ENCODE data around the gene NUAK2. TPM values are rescaled to one million over a fixed set of nuclear protein-coding genes. Genes with fewer than 3 reads are reported as not detected.

Gene NUAK2
- total RNA-seq, 1 experiment from 2014 or later, result 0.55 TPM

DNA sequence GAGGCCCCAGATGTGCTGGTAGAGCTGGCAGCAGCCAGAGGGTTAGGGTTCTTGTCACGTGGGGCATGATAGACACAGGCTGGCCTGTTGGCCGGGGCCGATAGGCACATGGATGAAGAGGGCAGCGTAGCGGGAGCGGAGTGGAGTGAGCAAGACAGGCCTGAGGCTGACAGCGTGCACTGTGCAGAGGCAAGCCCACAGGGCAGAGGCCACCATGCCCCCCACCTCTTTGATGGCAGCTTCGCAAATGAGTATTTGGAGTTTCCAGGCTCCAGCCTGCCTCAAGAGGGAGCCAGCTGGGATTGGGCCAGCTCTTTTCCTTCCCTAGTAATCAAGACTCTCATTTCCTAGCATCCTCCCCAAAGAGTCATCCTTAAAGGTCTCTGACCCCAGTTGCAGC lies 50.3 kb downstream of the NUAK2 start:
- in situ Hi-C loops (cut with HindIII; ENCODE audit: low pct_unique_long_range_greater_than_20kb, low sequenced_read_pairs), result no loop called here
- no peak for DNase-seq (ENCODE audit: low read depth, low spot score)

DNA sequence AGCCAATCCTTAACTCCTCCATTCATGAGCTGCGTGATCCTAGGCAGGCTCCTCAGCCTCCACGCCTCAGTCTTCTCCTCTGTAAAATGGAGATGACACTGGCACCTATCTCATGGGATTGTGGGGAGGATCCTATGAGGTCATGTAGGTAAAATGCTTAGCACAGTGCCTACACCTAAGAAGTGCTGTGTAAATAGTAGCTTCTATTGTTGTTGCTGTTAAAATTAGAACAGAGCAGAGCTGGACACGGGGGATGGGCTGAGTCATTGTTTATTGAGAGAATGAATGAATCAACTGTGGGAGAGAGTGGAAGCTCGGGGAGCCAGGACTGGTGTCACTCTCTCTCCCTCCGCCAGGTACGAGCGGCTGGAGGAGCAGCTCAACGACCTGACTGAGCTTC lies 50.8 kb downstream of the NUAK2 start:
- no peak for DNase-seq (ENCODE audit: low read depth, low spot score)
- in situ Hi-C loops (cut with HindIII; ENCODE audit: low pct_unique_long_range_greater_than_20kb, low sequenced_read_pairs), result no loop called here

DNA sequence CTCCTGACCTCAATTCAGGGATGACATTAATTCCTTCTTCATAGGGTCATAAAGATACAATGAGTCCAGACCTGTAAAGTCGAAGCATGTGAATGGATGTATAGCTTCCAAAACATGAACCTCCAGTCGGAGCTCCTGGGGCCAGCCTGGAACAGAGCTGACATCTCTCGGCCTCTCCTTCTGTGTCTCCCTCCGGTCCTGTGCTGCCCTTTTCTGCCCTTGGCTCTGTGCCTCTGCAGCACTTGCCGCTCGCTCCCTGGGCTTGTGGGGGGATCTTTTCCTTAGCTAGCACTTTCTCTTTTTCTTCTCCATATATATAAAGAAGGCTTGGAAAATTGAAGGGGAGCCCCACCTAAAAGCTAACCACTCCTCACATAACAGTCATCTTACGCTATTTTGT lies 51.3 kb downstream of the NUAK2 start:
- DNase-seq (ENCODE audit: low read depth, low spot score), result no peak
- in situ Hi-C loops (cut with HindIII; ENCODE audit: low pct_unique_long_range_greater_than_20kb, low sequenced_read_pairs), result no loop called here

DNA sequence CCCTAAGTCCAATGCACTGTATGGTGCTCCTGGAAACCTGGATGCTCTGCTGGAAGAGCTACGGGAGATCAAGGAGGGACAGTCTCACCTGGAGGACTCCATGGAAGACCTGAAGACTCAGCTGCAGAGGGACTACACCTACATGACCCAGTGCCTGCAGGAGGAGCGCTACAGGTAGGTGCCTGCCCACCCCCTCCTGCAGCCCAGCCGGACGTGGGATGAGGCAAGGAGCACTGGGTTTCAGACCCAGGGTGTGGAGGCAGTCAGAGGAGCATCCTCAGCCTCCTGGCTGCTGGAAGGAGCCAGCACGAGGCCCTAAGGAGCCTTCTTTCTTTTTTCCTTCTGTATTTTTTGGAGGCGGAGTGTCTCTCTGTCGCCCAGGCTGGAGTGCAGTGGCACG lies 51.8 kb downstream of the NUAK2 start:
- in situ Hi-C loops (cut with HindIII; ENCODE audit: low pct_unique_long_range_greater_than_20kb, low sequenced_read_pairs), result no loop called here
- no peak for DNase-seq (ENCODE audit: low read depth, low spot score)

DNA sequence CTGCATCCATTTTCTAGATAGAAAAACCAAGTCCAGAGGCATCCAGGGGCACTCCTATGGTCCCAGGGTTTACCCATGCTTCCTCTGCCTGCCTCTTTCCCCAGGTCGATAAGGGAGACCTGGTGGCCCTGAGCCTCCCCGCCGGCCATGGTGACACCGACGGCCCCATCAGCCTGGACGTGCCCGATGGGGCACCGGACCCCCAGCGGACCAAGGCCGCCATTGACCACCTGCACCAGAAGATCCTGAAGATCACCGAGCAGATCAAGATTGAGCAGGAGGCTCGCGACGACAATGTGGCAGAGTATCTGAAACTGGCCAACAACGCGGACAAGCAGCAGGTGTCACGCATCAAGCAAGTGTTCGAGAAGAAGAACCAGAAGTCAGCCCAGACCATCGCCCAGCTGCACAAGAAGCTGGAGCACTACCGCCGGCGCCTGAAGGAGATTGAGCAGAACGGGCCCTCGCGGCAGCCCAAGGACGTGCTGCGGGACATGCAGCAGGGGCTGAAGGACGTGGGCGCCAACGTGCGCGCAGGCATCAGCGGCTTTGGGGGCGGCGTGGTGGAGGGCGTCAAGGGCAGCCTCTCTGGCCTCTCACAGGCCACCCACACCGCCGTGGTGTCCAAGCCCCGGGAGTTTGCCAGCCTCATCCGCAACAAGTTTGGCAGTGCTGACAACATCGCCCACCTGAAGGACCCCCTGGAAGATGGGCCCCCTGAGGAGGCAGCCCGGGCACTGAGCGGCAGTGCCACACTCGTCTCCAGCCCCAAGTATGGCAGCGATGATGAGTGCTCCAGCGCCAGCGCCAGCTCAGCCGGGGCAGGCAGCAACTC lies 52.5 kb downstream of the NUAK2 start:
- in situ Hi-C loops (cut with HindIII; ENCODE audit: low pct_unique_long_range_greater_than_20kb, low sequenced_read_pairs), result no loop called here
- no peak for DNase-seq (ENCODE audit: low read depth, low spot score)

DNA sequence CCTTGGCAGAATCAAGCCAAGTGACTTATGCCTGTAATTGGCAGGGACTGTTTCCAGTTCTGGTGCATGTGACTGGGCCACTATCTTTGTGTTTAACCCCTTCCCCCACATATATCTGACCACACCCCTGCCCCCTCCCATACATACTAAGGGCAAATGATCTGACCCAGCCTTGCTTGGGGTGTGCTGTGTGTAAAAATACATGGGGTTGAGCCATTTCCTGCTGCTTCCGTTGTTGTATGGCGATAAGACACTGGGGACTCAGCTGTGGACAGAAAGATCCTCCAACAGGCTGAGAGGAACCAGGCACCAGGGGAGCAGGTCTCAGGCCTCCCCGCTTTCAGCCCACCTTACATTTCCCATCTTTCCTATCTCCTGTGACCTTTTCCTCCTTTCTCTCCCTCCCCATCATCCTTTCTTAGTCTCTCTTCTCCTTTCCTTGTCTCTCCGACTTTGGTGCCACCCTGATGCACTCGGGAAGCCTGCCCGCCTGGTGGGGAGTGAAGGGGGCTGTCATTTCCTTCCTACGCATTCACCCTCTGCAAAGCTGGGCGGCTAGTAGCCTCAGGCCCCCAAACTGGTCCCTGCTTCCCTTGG lies 54.1 kb downstream of the NUAK2 start:
- in situ Hi-C loops (cut with HindIII; ENCODE audit: low pct_unique_long_range_greater_than_20kb, low sequenced_read_pairs), result no loop called here
- DNase-seq (ENCODE audit: low read depth, low spot score), result no peak

DNA sequence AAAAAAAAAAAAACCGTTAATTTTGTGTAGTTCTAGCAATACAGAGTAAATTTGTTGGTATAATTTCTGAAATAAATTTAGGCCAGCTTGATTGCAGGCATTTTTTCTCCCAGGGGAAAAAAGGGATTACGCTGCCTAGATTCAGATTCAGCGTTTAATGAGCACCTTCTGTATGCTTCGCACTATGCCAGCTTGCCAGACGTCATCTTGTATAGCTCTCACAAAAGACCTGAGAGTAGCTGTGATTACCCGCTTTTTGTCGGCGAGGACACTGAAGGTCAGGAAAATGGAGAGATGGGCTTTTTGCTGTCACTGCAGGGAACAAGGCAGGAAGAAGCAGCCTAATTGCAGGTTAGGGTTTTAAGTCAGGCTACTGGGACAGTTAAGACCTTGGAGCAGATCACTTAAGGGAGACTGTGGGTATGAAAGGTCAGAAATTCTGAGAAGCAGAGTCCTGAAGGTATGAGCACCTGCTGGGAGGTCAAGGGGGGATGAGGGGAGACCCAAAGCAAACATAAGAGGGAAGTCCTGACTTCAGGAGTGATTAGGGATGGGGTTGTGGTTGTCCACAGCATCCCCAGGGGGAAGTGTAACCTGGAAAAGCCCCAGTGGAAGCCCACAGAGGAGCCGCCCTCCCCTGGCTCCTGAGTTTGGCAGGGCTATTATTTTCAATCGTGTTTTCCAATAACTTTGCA lies 54.8 kb downstream of the NUAK2 start:
- DNase-seq (ENCODE audit: low read depth, low spot score), result no peak
- in situ Hi-C loops (cut with HindIII; ENCODE audit: low pct_unique_long_range_greater_than_20kb, low sequenced_read_pairs), result no loop called here

DNA sequence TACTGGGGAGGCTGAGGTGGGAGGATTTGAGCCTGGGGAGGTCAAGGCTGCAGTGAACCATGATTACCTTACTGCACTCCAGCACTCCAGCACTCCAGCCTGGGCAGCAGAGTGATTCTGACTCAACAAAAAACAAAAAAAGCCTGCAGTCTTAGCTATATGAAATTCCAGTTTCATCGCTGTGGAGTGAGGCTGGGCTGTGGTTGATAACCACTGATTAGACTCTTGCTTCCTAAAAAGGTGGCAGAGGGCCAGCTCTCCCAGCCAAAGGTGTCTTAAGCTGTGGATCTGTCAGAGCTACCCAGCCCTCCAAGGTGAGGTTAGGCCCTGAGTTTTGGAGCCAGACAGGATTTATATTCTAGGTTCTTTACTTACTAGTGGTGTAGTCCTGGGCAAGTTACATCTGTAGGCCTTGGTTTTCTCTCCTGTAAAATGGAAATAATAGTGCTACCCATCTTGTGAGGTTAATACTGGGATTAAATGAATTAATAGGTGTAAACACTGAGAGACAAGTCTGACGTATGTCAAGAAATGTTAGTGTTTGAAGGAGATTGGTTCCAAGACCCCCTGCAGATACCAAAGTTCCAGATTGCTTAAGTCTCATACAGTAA lies 57.9 kb downstream of the NUAK2 start:
- in situ Hi-C loops (cut with HindIII; ENCODE audit: low pct_unique_long_range_greater_than_20kb, low sequenced_read_pairs), result no loop called here
- no peak for DNase-seq (ENCODE audit: low read depth, low spot score)

DNA sequence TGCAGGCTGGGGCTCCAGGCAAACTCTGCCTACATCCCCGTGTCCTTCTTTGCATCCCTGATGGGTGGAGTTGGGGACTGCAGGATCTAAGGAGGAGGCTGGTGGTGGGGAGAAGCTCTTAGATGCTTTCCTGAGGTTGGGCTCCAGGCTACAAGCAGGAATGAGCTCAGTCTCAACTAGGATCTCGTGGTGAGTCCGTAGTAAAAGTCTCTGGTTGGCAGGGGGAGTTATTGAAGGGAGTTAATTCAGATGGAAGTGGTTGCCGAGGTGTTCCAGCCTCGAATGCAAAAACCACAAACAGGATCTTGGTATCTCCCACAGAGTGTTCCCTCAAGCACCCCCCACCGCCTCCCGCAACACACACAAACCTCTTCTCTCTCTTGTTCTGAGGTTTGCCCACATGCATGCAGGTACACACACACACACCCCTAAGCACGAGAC lies 58.8 kb downstream of the NUAK2 start:
- DNase-seq (ENCODE audit: low read depth, low spot score), result no peak

DNA sequence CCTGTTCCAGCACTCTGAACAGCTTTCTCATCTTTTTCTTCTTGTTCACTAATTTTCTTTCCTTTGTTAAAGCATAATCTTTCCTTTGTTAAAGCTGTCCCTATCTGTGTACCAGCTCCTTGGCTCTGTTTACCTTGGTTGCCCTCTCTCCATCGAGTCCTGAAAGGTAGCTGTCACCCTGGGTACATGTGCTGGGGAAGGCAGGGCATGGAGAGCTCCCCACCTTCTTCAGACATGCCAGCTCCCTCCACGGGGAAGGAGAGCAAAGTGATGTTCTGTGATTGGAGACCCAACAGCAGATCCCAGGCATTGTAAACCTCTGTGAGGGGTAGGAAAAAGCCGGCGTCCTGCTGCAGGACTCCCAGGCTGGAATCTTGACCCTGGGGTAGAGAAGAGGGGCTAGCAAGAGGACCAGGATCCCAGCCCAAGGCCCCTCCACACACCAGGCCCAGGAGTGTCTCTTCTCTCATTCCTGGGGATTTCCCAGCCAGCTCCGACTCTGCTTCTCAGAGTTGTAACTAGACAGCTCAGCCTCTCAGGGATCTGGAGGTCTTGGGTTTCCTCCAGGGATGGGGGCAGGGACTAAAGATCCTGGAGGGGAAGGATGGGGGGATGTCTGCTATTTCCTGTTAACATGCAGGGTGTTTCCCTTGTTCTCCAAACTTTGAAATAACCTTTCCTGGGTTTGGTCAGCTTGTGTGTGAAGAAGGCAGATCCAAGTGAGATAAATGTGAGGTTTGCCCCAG lies 59.4 kb downstream of the NUAK2 start:
- DNase-seq (ENCODE audit: low read depth, low spot score), result no peak
- in situ Hi-C loops (cut with HindIII; ENCODE audit: low pct_unique_long_range_greater_than_20kb, low sequenced_read_pairs), result no loop called here

More for the DNA sequence above, 58.8 kb downstream of the NUAK2 start:
- in situ Hi-C loops (cut with HindIII; ENCODE audit: low pct_unique_long_range_greater_than_20kb, low sequenced_read_pairs), result no loop called here

DNA sequence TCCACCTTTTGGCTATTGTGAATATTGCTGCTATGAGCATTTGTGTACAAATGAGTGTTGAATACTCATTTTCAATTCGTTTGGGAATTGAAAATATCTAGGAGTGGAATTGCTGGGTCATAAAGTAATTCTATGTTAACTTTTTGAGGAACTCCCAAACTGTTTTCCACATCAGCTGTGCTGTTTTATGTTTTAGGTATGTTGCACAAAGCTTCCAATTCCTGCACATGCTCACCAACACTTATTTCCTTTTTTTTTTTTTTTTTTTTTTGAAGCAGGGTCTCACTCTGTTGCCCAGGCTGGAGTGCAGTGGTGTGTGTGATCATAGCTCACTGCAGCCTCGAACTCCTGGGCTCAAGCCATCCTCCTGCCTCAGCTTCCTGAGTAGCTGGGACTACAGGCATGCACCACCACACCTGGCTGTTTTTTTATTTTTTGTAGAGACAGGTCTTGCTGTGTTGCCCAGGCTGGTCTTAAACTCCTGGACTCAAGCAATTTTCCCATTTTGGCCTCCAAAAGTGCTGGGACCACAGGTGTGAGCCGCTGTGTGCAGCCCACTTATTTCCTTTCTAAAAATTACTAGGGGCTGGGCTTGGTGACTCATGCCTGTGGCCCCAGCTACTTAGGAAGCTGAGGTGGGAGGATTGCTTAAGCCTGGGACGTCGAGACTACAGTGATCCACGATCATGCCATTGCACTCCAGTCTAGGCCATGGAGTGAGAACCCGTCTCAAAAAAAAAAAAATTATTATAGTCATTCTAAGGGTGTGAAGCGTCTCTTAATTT lies 60.4 kb downstream of the NUAK2 start:
- in situ Hi-C loops (cut with HindIII; ENCODE audit: low pct_unique_long_range_greater_than_20kb, low sequenced_read_pairs), result no loop called here
- no peak for DNase-seq (ENCODE audit: low read depth, low spot score)

DNA sequence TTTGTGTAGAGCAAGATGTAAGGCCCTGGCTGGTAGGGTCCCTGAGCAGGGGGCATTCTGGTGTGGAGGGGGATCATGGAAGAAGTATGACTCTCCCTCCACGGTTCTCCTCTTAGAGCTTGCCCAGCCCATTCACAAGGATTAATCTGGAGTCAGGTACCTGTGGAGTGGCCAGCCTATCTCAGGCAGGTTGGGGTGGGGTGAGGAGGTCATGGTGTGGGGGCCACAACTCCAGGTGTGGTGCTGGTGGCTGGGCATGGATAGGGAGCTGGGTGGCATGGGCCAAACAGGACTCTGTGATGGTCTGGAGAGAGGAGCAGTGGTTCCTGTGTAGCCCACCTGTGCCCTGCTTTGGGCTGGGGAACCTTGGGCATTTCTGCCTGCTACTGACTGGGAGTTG lies 61.5 kb downstream of the NUAK2 start:
- in situ Hi-C loops (cut with HindIII; ENCODE audit: low pct_unique_long_range_greater_than_20kb, low sequenced_read_pairs), result no loop called here
- DNase-seq (ENCODE audit: low read depth, low spot score), result no peak

DNA sequence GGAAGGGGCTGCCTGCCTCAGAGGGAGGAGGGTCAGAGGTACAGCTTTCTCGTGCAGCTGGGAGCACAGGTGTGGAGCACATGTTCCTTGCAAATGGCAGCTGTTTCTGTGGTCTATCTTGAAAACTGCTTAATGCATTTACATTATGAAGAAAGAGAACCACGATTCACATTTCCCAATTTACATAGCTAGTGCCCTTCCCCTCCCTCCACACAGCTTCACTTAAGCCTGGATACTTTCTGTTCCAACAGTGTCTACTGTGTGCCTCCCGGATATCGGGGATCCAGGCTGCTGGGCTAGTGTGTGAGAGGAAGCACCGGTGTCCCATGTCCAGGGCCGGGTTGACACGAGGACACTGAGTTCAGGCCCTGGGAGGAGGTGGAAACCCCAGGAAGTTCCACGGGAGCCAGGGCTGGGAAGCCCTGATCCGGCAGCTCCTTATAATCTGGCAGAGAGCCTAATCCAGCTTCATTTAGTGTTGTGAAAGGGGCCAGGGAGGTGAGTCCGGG lies 62.2 kb downstream of the NUAK2 start:
- in situ Hi-C loops (cut with HindIII; ENCODE audit: low pct_unique_long_range_greater_than_20kb, low sequenced_read_pairs), result no loop called here
- DNase-seq (ENCODE audit: low read depth, low spot score), result no peak

DNA sequence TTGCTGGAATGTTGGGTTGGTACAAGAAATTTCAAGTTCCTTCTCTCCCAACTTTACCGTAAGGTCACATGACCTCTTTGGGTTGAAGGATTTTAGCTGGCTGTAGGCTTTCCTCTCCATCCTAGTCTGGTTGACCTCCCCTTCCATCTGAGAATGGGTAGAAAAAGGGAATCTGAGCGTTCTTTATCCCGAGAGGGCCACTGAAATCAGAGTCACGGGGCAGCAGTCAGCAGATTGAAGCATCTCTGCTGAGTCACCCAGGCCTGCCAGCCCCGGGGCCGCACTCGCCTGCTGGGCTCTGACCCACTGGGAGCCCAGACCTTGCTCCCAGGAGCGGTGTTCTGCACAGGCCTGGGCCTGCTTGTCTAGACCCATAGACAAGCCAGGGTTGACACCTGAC lies 62.8 kb downstream of the NUAK2 start:
- DNase-seq (ENCODE audit: low read depth, low spot score), result peak; percentile 92
- in situ Hi-C loops (cut with HindIII; ENCODE audit: low pct_unique_long_range_greater_than_20kb, low sequenced_read_pairs), result no loop called here

DNA sequence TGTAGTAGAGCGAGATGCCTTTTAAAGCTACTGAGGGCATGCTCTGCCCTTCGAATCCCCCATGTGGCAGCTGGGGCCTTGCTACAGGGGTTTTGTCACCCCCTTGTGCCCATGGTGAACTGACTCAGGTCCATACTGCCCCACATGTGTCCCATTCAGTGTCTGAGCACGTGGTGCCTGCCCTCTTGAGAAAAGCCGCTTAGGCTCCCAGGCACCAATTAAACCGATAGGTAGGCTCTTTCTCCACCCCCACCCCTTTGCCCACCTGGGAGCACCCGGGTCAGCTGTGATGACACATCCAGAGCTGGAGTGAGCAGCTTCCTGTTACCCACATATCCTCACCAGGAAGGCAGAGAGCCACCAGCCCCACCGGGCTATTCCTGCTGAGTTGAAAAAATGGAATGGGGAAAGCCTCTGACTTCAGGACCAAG lies 63.3 kb downstream of the NUAK2 start:
- DNase-seq (ENCODE audit: low read depth, low spot score), result no peak
- in situ Hi-C loops (cut with HindIII; ENCODE audit: low pct_unique_long_range_greater_than_20kb, low sequenced_read_pairs), result no loop called here

DNA sequence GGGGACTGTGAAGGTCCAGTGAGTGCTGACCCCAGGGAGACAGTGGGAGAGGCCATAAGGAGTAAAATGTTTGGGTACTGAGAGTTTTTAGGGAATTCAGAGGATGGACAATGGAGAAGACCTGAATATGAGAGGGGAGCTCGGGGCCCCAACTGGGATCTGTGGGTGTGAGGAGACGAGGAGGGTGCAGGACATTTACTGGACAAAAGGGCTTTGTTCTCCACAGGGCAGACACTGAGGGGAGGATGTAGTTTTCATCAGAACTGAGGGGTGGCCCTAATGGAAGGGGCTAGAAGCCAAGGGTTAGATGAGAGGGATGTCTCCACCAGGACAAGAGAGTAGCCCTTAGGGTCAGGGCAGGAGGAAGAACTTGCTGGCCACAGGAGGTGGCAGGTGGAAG lies 63.8 kb downstream of the NUAK2 start:
- in situ Hi-C loops (cut with HindIII; ENCODE audit: low pct_unique_long_range_greater_than_20kb, low sequenced_read_pairs), result no loop called here

More for the DNA sequence above, 63.8 kb downstream of the NUAK2 start:
- peak; percentile 36 for DNase-seq (ENCODE audit: low read depth, low spot score)

Measured in SK-MEL-5 (cell line).